Neural cell (in vitro differentiated cells): Measurements from ENCODE around the gene DDX50. TPM values are rescaled to one million over a fixed set of nuclear protein-coding genes. Genes with fewer than 3 reads are reported as not detected.

ENCODE experiments used
- H2AFZ ChIP-seq: fragments of 200-600, 300-800 bp; sonication (generic), shearing (Covaris generic); 2 replicates; pipeline ENCODE4 v1.6.0; 2014; ENCODE audit warnings: low read depth, mild to moderate bottlenecking, antibody characterized with exemption, low read length, moderate library complexity
- H3F3A ChIP-seq: fragments of 200-600 bp; shearing (Covaris generic); 2 replicates; pipeline ENCODE4 v1.6.1; 2016; ENCODE audit warnings: mild to moderate bottlenecking, moderate library complexity, mixed read lengths, antibody characterized with exemption, low read length; ENCODE audit not compliant: insufficient read depth, poor library complexity, severe bottlenecking
- H3K27ac ChIP-seq: fragments of 200-600, 300-800 bp; sonication (generic), shearing (Covaris generic); 2 replicates; pipeline ENCODE4 v1.5.1; 2014; ENCODE audit warnings: mild to moderate bottlenecking, low read length, moderate library complexity
- H3K27me3 ChIP-seq: fragments of 300-800, 200-600 bp; sonication (generic), shearing (Covaris generic); 2 replicates; pipeline ENCODE4 v1.6.0; 2014; ENCODE audit warnings: mild to moderate bottlenecking, low read depth, low read length, moderate library complexity; ENCODE audit not compliant: insufficient read depth
- H3K36me3 ChIP-seq: fragments of 300-800, 200-600 bp; sonication (generic), shearing (Covaris generic); 2 replicates; pipeline ENCODE4 v1.5.1; 2014; ENCODE audit warnings: mild to moderate bottlenecking, antibody characterized with exemption, low read length, moderate library complexity; ENCODE audit not compliant: insufficient read depth
- H3K4me2 ChIP-seq: fragments of 300-800, 200-600 bp; sonication (generic), shearing (Covaris generic); 2 replicates; pipeline ENCODE4 v1.6.0; 2014; ENCODE audit warnings: mild to moderate bottlenecking, low read length
- H3K4me3 ChIP-seq: fragments of 300-800, 200-600 bp; sonication (generic), shearing (Covaris generic); 2 replicates; pipeline ENCODE4 v1.5.1; 2014; ENCODE audit warnings: mild to moderate bottlenecking, low read length, moderate library complexity
- H3K79me2 ChIP-seq: fragments of 200-600 bp; shearing (Covaris generic); replicated peaks from 2 replicates; pipeline ENCODE4 v1.6.0; 2014; ENCODE audit warnings: mild to moderate bottlenecking, low read length, moderate library complexity; ENCODE audit not compliant: insufficient read depth
- H3K9ac ChIP-seq: fragments of 300-800, 200-600 bp; sonication (generic), shearing (Covaris generic); 2 replicates; pipeline ENCODE4 v1.6.1; 2016; ENCODE audit warnings: mild to moderate bottlenecking, low read length, mixed read lengths
- H3K9me2 ChIP-seq: fragments of 200-600 bp; shearing (Covaris generic); 2 replicates; pipeline ENCODE4 v1.6.1; 2016; ENCODE audit warnings: mild to moderate bottlenecking, low read length, mixed read lengths; ENCODE audit not compliant: insufficient read depth
- H3K9me3 ChIP-seq: fragments of 200-600, 300-800 bp; sonication (generic), shearing (Covaris generic); 2 replicates; pipeline ENCODE4 v1.6.1; 2016; ENCODE audit warnings: mild to moderate bottlenecking, mixed run types, low read length, moderate library complexity, mixed read lengths
- H4K20me1 ChIP-seq: fragments of 200-600 bp; shearing (Covaris generic); 2 replicates; pipeline ENCODE4 v1.6.1; 2016; ENCODE audit warnings: mild to moderate bottlenecking, mixed run types; ENCODE audit not compliant: insufficient read depth
- EP300 ChIP-seq: fragments of 450-650 bp; conservative IDR thresholded peaks from 2 replicates; pipeline ENCODE4 v1.6.1; 2014; ENCODE audit warnings: antibody characterized with exemption, mild to moderate bottlenecking, moderate library complexity; ENCODE audit not compliant: poor library complexity, severe bottlenecking
- EZH2 ChIP-seq: fragments of 200-600, 300-800 bp; shearing (Covaris generic), sonication (generic); IDR thresholded peaks from 2 replicates; pipeline ENCODE4 v1.6.1; 2014; ENCODE audit warnings: antibody characterized with exemption, low read length, borderline replicate concordance, mild to moderate bottlenecking; ENCODE audit not compliant: insufficient read depth, poor library complexity, severe bottlenecking
- MXI1 ChIP-seq: fragments of 450-650 bp; conservative IDR thresholded peaks from 2 replicates; pipeline ENCODE4 v1.6.1; 2014; ENCODE audit warnings: antibody characterized with exemption, mild to moderate bottlenecking; ENCODE audit not compliant: poor library complexity, severe bottlenecking
- POLR2AphosphoS5 ChIP-seq: IDR thresholded peaks from 2 replicates; pipeline ENCODE4 v1.6.1; 2012
- RAD21 ChIP-seq: fragments of 450-650 bp; conservative IDR thresholded peaks from 2 replicates; pipeline ENCODE4 v1.6.1; 2014; ENCODE audit warnings: antibody characterized with exemption, mild to moderate bottlenecking, moderate library complexity
- SMC3 ChIP-seq: fragments of 450-650 bp; conservative IDR thresholded peaks from 2 replicates; pipeline ENCODE4 v1.6.1; 2014; ENCODE audit warnings: antibody characterized with exemption, mild to moderate bottlenecking, moderate library complexity; ENCODE audit not compliant: poor library complexity
- TAF1 ChIP-seq: IDR thresholded peaks from 2 replicates; pipeline ENCODE4 v1.6.1; 2012; ENCODE audit warnings: low read depth
- polyA plus RNA-seq: library from polyadenylated mRNA; depleted of rRNA; stranded (reverse); fragments of >200 nt; gene quantifications from 2 replicates; pipeline ENCODE4 v1.2.3, GENCODE V29; 2014
- TF ChIP-seq, protein P1 (sequence below): fragments of 450-650 bp; IDR thresholded peaks from 2 replicates; pipeline ENCODE4 v1.5.1; 2014; ENCODE audit warnings: antibody characterized with exemption, mild to moderate bottlenecking, moderate library complexity; ENCODE audit not compliant: poor library complexity, severe bottlenecking
- TF ChIP-seq, protein P2 (sequence below): IDR thresholded peaks from 2 replicates; pipeline ENCODE4 v1.6.1; 2012; ENCODE audit warnings: borderline replicate concordance

Gene DDX50
- polyA plus RNA-seq, 1 donor from 2014 or later: 51.1 TPM

DNA sequence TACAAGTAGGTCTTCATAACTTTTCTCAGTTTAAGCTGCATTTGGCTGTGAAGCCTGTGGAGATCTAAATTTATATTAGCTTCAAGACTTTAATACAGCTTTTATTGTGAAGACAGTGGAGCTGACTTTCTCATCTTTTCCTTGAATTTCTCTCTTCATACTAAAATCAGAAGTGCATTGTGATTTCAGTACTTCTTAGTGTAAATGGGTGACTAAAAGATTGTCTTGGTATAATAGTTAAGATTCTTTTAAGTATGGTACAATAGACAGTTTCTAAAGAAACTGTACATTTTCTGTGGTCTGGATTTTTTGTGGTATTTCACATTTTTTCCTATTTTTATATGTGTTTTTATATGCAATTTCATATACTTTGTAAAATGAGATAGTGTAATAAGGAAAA lies 33.9 kb downstream of the DDX50 start:
- Histone ChIP-seq H2AFZ (no peak overlapping the region), H3K79me2 (no peaks in the 10 kb centered on the region), H3K27me3 (no peaks in the 10 kb centered on the region), H3K9ac (no peak overlapping the region), H3K4me3 (no peak overlapping the region), H3K4me2 (no peak overlapping the region), H3K9me2 (no peaks in the 10 kb centered on the region), H3K27ac (no peak overlapping the region), H3K9me3 (no peaks in the 10 kb centered on the region), H3K36me3 (peaks cover 10% of the 10 kb centered on the region), H4K20me1 (no peaks in the 10 kb centered on the region), H3F3A (no peaks in the 10 kb centered on the region)
- TF ChIP-seq, protein P1, sequence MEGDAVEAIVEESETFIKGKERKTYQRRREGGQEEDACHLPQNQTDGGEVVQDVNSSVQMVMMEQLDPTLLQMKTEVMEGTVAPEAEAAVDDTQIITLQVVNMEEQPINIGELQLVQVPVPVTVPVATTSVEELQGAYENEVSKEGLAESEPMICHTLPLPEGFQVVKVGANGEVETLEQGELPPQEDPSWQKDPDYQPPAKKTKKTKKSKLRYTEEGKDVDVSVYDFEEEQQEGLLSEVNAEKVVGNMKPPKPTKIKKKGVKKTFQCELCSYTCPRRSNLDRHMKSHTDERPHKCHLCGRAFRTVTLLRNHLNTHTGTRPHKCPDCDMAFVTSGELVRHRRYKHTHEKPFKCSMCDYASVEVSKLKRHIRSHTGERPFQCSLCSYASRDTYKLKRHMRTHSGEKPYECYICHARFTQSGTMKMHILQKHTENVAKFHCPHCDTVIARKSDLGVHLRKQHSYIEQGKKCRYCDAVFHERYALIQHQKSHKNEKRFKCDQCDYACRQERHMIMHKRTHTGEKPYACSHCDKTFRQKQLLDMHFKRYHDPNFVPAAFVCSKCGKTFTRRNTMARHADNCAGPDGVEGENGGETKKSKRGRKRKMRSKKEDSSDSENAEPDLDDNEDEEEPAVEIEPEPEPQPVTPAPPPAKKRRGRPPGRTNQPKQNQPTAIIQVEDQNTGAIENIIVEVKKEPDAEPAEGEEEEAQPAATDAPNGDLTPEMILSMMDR: no peak
- no peak for TF ChIP-seq POLR2AphosphoS5
- TF ChIP-seq MXI1: no peak
- no peak for TF ChIP-seq TAF1
- TF ChIP-seq EP300: no peak
- TF ChIP-seq RAD21: no peak
- no peak for TF ChIP-seq SMC3
- TF ChIP-seq EZH2: no peak
- TF ChIP-seq, protein P2, sequence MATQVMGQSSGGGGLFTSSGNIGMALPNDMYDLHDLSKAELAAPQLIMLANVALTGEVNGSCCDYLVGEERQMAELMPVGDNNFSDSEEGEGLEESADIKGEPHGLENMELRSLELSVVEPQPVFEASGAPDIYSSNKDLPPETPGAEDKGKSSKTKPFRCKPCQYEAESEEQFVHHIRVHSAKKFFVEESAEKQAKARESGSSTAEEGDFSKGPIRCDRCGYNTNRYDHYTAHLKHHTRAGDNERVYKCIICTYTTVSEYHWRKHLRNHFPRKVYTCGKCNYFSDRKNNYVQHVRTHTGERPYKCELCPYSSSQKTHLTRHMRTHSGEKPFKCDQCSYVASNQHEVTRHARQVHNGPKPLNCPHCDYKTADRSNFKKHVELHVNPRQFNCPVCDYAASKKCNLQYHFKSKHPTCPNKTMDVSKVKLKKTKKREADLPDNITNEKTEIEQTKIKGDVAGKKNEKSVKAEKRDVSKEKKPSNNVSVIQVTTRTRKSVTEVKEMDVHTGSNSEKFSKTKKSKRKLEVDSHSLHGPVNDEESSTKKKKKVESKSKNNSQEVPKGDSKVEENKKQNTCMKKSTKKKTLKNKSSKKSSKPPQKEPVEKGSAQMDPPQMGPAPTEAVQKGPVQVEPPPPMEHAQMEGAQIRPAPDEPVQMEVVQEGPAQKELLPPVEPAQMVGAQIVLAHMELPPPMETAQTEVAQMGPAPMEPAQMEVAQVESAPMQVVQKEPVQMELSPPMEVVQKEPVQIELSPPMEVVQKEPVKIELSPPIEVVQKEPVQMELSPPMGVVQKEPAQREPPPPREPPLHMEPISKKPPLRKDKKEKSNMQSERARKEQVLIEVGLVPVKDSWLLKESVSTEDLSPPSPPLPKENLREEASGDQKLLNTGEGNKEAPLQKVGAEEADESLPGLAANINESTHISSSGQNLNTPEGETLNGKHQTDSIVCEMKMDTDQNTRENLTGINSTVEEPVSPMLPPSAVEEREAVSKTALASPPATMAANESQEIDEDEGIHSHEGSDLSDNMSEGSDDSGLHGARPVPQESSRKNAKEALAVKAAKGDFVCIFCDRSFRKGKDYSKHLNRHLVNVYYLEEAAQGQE: no peak

DNA sequence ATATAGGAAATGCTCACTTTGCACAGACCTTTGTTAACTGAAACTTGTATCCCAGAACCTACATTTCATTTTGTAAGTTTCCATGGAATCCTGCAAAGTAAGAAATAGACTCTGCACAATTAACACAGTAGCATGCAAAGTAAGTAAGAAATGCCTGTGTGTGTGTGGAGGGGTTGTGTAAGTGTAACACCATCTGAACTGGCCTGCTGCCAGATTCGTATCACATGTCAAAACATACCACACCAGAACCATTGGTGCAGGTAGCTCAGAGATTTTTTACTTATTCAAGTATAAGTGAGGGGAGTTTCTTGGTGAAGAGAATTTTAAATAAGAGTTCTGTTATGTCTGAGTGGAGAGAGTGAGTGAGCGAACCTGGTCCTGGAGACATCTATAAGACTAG lies 37.0 kb downstream of the DDX50 start:
- Histone ChIP-seq H3K36me3 (peaks cover 4% of the 10 kb centered on the region), H4K20me1 (no peaks in the 10 kb centered on the region), H3K4me2 (no peak overlapping the region), H3K9me2 (no peaks in the 10 kb centered on the region), H3K9ac (no peak overlapping the region), H3K4me3 (no peak overlapping the region), H3K27ac (no peak overlapping the region), H2AFZ (no peak overlapping the region), H3K9me3 (no peaks in the 10 kb centered on the region), H3K27me3 (no peaks in the 10 kb centered on the region), H3F3A (no peaks in the 10 kb centered on the region), H3K79me2 (no peaks in the 10 kb centered on the region)
- TF ChIP-seq EZH2 (no peak), POLR2AphosphoS5 (no peak), MXI1 (no peak), RAD21 (no peak), SMC3 (no peak), TAF1 (no peak), EP300 (no peak)
- TF ChIP-seq, protein P1: no peak
- TF ChIP-seq, protein P2: no peak
